Effector memory CD4-positive, alpha-beta T cell (primary cell): ENCODE measurements around the gene SLC9A8.
"Not testable (repeated sequence)": the region's sequence is repeated elsewhere in the genome, so short reads cannot be mapped to it uniquely, and the experiment has no call there.

Experiments used
- DNase-seq, 3 donors: peaks; one replicate each; pipeline ENCODE4 v3.0.0-alpha.2; 2020
- H3K27ac ChIP-seq: 2 replicates; pipeline ENCODE4 v1.7.0; 2013; ENCODE audit warnings: mild to moderate bottlenecking, low read length, moderate library complexity; ENCODE audit not compliant: insufficient read depth, poor library complexity, severe bottlenecking
- H3K27me3 ChIP-seq: replicated peaks from 2 replicates; pipeline ENCODE4 v1.7.0; 2013; ENCODE audit warnings: mild to moderate bottlenecking, low read length; ENCODE audit not compliant: insufficient read depth, control insufficient read depth, poor library complexity, severe bottlenecking
- H3K36me3 ChIP-seq: 2 replicates; pipeline ENCODE4 v1.7.0; 2013; ENCODE audit warnings: mild to moderate bottlenecking, low read length, moderate library complexity; ENCODE audit not compliant: control insufficient read depth, insufficient read depth
- H3K4me1 ChIP-seq: 2 replicates; pipeline ENCODE4 v1.7.0; 2013; ENCODE audit warnings: low read length, mild to moderate bottlenecking; ENCODE audit not compliant: control insufficient read depth, insufficient read depth, poor library complexity, severe bottlenecking
- H3K4me3 ChIP-seq: 2 replicates; pipeline ENCODE4 v1.7.0; 2013; ENCODE audit warnings: low read length, low read depth, mild to moderate bottlenecking; ENCODE audit not compliant: insufficient read depth, poor library complexity, severe bottlenecking
- H3K9me3 ChIP-seq: 2 replicates; pipeline ENCODE4 v1.7.0; 2013; ENCODE audit warnings: mild to moderate bottlenecking, low read length, moderate library complexity; ENCODE audit not compliant: control insufficient read depth

Gene SLC9A8

DNA sequence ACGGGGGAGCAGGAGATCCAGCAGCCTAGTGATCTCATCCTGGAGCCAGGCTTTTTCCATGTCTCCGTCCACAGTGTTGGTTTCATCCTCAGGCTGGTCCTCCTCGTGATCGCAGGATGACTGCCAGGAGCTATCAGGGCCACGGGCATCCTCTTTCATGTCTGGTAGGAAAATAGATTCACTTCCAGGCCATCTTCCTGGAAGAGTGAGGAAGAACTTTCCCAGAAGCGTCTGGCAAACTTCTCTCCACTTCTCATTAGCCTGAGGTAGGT is 15.3 kb upstream of the SLC9A8 start:
- H3K36me3 ChIP-seq: no peaks in the 10 kb centered on the region
- H3K4me3 ChIP-seq: no peak overlapping the region
- no peak for DNase-seq
- no peaks in the 10 kb centered on the region for H3K9me3 ChIP-seq
- H3K4me1 ChIP-seq: peaks cover under 1% of the 10 kb centered on the region
- H3K27me3 ChIP-seq: peaks cover 10% of the 10 kb centered on the region
- no peak overlapping the region for H3K27ac ChIP-seq

DNA sequence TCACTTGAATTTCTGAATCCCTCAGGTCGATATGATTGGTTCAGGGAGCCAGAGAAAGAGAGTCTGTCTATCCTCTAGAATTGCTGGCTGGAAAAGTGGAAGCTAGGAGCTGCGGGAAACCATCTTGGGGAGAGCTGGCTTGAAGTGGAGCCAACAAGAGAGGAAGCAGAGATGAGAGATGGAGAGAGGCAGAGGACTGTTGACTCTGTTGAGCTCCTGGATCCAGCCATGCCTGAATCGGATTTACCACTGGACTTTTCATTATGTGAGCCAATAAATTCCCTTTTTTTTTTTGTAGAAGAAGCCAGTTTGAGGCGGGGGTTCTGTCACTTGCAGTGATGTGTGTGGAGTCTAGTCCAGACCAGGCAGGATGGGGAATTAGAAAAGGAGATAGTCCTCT is 13.9 kb upstream of the SLC9A8 start:
- Histone ChIP-seq H3K4me3 (no peak overlapping the region), H3K4me1 (peaks cover 3% of the 10 kb centered on the region)
- no peak for DNase-seq

DNA sequence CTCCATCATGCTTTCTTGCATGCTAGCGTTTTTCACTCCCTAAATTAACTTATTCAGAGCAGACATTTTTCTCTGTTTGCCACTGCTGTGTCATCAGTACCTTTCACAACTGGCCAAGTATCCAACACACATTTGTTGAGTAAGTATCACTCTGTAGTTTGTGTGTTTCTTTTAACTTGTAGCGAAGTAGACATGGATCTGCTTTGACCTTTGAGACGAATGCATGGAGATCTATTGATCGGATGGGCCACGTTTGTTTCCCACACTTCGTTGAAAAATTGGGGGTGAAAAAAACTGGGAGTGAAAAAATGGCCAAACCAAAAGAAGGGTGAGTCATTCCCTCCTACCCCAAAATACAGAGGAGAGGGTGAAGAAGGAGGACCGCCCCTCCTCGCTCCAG is 12.9 kb upstream of the SLC9A8 start:
- Histone ChIP-seq H3K9me3 (no peaks in the 10 kb centered on the region), H3K4me1 (peaks cover 3% of the 10 kb centered on the region), H3K27me3 (peaks cover under 1% of the 10 kb centered on the region), H3K27ac (no peak overlapping the region), H3K36me3 (no peaks in the 10 kb centered on the region), H3K4me3 (no peak overlapping the region)
- DNase-seq: no peak

More for the DNA sequence above, 13.9 kb upstream of the SLC9A8 start:
- Histone ChIP-seq H3K36me3 (no peaks in the 10 kb centered on the region), H3K27ac (no peak overlapping the region), H3K27me3 (peaks cover 10% of the 10 kb centered on the region), H3K9me3 (no peaks in the 10 kb centered on the region)

DNA sequence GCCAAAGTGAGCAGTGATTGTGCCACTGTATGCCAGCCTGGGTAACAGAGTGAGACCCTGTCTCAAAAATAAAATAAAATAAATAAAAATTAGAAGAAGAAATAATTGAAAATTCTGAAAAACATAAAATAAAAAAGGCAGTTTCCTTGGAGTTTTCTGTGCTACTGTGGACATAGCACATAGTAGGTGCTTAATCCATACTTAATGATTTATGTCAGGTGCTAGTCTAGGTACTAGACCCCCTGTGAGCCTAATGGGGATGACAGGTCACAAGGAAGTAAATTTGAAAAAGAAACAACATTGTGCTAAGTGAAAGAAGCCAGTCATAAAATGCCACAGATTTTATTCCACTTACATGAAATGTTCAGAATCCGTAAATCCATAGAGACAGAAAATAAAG is 9.2 kb upstream of the SLC9A8 start:
- Histone ChIP-seq H3K36me3 (no peaks in the 10 kb centered on the region), H3K4me3 (no peak overlapping the region), H3K9me3 (no peaks in the 10 kb centered on the region), H3K4me1 (peaks cover 3% of the 10 kb centered on the region), H3K27me3 (no peaks in the 10 kb centered on the region), H3K27ac (no peak overlapping the region)
- no peak for DNase-seq

DNA sequence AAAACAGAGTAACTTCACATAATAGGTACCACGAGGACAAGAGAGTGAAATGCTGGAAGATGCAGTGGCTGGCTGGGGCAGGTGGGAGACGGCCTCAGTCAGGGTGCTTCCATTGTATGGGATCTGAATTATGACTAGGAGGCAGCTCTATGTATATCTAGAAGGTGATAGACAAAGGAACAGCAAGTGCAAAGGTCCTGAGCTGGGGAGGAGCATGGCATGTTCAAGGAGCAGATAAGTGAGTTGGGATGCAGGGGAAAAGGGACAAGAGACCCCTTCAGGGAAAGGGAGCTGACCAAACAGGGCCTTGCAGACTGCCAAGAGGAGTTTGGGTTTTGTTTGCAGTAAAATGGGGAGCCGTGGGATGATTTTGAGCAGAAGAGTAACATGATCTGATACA is 8.3 kb upstream of the SLC9A8 start:
- Histone ChIP-seq H3K27me3 (no peaks in the 10 kb centered on the region), H3K27ac (no peak overlapping the region), H3K36me3 (no peaks in the 10 kb centered on the region), H3K9me3 (no peaks in the 10 kb centered on the region), H3K4me3 (no peak overlapping the region), H3K4me1 (peaks cover 3% of the 10 kb centered on the region)
- no peak for DNase-seq

DNA sequence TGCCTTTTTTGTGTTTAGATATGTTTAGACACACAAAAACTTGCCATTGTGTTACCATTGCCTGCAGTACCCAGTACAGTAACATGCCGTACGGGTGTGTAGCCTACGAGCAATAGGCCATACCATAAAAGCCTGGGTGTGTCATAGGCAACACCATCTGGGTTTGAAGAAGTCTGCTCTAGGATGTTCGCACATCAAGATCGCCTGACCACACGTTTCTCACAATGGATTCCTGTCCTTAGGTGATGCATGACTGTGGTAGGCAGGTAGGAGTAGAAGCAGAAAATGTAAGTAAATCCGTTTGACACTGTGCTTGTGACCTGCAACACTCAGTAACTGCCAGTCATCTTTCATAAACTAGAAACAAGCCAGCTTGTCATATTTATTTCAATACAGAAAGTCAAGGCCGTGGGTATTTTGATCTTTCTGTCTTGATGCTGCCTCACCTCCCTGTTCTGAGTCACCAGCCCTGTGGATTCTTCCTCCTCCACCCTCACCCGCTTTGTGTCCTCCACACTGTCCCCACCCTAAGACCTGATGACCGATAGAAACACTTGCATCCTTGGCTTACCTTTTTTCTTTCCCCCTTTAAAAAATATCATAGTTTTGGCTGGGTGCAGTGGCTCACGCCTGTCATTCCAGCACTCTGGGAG is 7.3 kb upstream of the SLC9A8 start:
- H3K9me3 ChIP-seq, H3K4me3 ChIP-seq, H3K27me3 ChIP-seq, H3K4me1 ChIP-seq, H3K27ac ChIP-seq, H3K36me3 ChIP-seq: not testable (repeated sequence)
- peak in 2 of 3 donors; percentile 3 to 19 for DNase-seq

DNA sequence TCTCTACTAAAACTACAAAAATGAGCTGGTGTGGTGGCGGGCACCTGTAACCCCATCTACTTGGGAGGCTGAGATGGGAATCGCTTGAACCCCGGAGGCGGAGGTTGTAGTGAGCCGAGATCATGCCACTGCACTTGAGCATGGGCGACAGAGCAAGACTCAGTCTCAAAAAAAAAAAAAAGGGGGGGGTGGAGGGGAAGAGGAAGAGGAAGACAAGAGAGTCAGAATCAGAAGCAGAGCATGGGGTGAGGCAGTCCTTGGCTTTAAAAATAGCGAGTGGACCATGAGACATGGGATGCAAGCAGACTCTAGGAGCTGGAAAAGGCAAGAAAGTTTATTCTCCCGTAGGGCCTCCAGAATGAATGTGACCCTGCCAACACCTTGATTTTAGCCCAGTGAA is 3.9 kb upstream of the SLC9A8 start:
- H3K27ac ChIP-seq: no peak overlapping the region
- no peak for DNase-seq
- no peaks in the 10 kb centered on the region for H3K27me3 ChIP-seq
- peaks cover 14% of the 10 kb centered on the region for H3K4me1 ChIP-seq
- H3K4me3 ChIP-seq: no peak overlapping the region
- no peaks in the 10 kb centered on the region for H3K36me3 ChIP-seq
- no peaks in the 10 kb centered on the region for H3K9me3 ChIP-seq

DNA sequence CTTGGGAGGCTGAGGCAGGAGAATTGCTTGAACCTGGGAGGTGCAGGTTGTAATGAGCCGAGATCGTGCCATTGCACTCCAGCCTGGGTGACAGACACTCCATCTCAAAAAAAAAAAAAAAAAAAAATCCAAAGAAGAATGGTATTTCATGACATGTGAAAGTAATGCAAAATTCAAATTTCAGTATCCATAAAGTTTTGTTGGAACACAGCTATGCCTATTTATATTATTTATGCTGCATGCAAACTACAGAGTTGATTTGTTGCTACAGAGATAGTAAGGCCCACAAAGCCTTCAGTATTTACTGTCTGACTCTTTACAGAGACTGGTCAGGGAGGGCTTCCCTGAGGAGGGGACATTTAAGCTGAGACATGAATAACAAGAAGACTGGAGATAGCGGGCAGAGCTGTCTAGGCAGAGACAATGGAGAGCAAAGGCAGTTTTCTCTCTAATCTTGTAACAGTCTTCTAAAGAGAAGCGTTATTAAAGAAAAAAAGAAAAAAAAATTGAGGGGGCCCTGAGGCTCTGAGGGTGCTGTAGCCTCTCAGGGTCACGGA is 2.7 kb upstream of the SLC9A8 start:
- no peak overlapping the region for H3K27ac ChIP-seq
- no peaks in the 10 kb centered on the region for H3K9me3 ChIP-seq
- no peaks in the 10 kb centered on the region for H3K27me3 ChIP-seq
- no peak overlapping the region for H3K4me3 ChIP-seq
- no peak for DNase-seq
- no peaks in the 10 kb centered on the region for H3K36me3 ChIP-seq
- peaks cover 21% of the 10 kb centered on the region for H3K4me1 ChIP-seq

DNA sequence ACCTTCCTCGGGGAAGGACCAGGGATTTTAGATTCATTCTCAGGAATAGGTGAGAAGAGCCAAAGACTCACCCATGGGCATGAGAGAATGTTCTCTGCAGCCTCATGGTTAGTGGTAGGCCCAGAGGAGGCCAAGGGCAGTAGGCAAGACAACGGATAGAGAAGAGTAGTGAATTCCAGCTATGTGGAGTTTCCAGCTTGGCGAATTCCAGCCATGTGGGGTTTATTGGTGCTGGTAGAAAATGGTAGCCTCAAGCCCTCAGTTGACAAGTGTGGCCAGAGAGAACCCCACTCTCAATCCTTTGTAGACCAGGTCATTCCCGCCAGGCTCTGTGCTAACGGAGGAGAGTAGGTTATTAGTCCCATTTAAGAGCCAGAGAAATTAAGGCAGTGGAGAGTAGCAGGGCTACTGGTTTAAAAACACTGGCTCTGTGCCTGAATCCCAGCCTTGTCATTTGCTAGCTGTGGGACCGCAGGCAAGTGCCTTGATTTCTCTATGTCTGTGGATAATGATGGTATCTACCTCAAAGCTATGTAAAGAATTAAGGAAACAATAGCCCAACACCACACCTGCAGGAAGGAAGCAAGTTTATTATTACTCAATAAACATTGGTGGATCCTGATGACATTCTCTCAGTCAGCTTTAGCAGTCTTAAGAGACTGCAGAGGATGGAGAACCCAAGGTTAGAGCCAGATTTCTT is 2.0 kb upstream of the SLC9A8 start:
- Histone ChIP-seq H3K4me3 (no peak overlapping the region), H3K4me1 (peaks cover 21% of the 10 kb centered on the region), H3K27me3 (no peaks in the 10 kb centered on the region), H3K9me3 (no peaks in the 10 kb centered on the region), H3K36me3 (no peaks in the 10 kb centered on the region), H3K27ac (no peak overlapping the region)
- no peak for DNase-seq

DNA sequence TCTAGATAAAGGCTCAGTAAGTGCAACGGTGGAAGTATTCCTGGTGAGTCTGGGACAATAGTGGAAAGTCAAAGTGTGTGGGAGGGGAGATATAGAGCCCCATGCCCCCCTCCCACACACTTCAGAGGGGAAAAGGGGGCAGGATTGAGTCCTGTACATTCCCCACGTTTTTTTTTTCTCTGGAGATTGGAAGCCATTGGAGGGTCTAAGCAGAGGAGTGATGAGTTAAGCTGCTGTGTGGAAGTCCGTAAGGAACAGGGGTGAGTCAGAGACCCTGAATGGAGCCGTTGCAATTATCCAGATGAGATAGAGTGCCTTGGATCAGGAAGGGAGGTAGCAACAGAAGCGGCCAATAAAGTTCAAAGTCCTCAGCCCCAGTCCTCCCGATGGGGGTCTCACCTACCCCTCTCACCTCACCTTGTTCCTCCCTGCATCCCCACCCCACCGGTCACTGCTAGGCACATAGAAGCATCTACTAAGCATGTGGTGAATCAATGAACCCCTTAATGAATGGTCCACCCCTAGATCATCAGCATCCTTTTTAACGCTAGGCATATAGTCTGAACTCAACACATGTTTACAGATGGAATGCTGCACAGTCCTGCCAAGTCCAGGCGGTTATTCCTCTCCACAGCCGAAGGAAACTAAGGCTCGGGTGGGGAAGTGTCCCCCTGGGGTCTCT is 662 bp upstream of the SLC9A8 start:
- no peaks in the 10 kb centered on the region for H3K9me3 ChIP-seq
- no peaks in the 10 kb centered on the region for H3K27me3 ChIP-seq
- H3K4me1 ChIP-seq: peaks cover 21% of the 10 kb centered on the region
- H3K27ac ChIP-seq: peak overlapping the region; percentile 97
- peak in 1 of 3 donors; percentile 4 for DNase-seq
- peaks cover 4% of the 10 kb centered on the region for H3K36me3 ChIP-seq
- H3K4me3 ChIP-seq: peak overlapping the region; percentile 75
